SK-N-SH treated with all-trans-retinoic acid at 6 μM for 48 hours (cell line): ENCODE measurements around the gene OGN.

Source experiments
- ATAC-seq: fragments of 200-7000 bp; cut with Tn5 transposase; 3 replicates; pipeline ENCODE4 v1.9.1; 2020; ENCODE audit warnings: mild to moderate bottlenecking, moderate library complexity
- ARNTL ChIP-seq: fragments of 450-650 bp; formaldehyde crosslinking; IDR thresholded peaks from 2 replicates; pipeline ENCODE4 v1.5.0; 2020; ENCODE audit warnings: low read depth, mild to moderate bottlenecking, moderate library complexity, borderline replicate concordance
- BACH2 ChIP-seq: fragments of 250-450 bp; sonication (Bioruptor Pico); IDR thresholded peaks from 2 replicates; pipeline ENCODE4 v1.9.0; 2021; ENCODE audit warnings: mild to moderate bottlenecking, borderline replicate concordance
- CSDC2 ChIP-seq: fragments of 250-450 bp; sonication (Bioruptor Pico); IDR thresholded peaks from 2 replicates; pipeline ENCODE4 v1.5.0; 2020; ENCODE audit warnings: mild to moderate bottlenecking, moderate library complexity
- ESRRG ChIP-seq: fragments of 250-450 bp; sonication (Bioruptor Pico); IDR thresholded peaks from 2 replicates; pipeline ENCODE4 v1.6.1; 2021; ENCODE audit warnings: mild to moderate bottlenecking
- GLIS3 ChIP-seq: fragments of 250-450 bp; sonication (Bioruptor Pico); IDR thresholded peaks from 2 replicates; pipeline ENCODE4 v1.5.0; 2020; ENCODE audit warnings: mild to moderate bottlenecking, moderate library complexity
- ISL1 ChIP-seq: fragments of 250-450 bp; sonication (Bioruptor Pico); IDR thresholded peaks from 2 replicates; pipeline ENCODE4 v2.1.2; 2022; ENCODE audit warnings: mild to moderate bottlenecking, moderate library complexity
- OSR1 ChIP-seq: fragments of 250-450 bp; sonication (Bioruptor Pico); IDR thresholded peaks from 2 replicates; pipeline ENCODE4 v1.8.0; 2022; ENCODE audit warnings: moderate library complexity, mild to moderate bottlenecking, inconsistent platforms
- PPARA ChIP-seq: fragments of 250-450 bp; sonication (Bioruptor Pico); IDR thresholded peaks from 2 replicates; pipeline ENCODE4 v1.5.0; 2020; ENCODE audit warnings: mild to moderate bottlenecking, borderline replicate concordance
- RARB ChIP-seq: fragments of 250-450 bp; sonication (Bioruptor Pico); IDR thresholded peaks from 2 replicates; pipeline ENCODE4 v1.8.0; 2021; ENCODE audit warnings: mild to moderate bottlenecking, moderate library complexity
- SNAI2 ChIP-seq: fragments of 250-450 bp; sonication (Bioruptor Pico); IDR thresholded peaks from 2 replicates; pipeline ENCODE4 v1.5.0; 2020; ENCODE audit warnings: mild to moderate bottlenecking, moderate library complexity
- TCF4 ChIP-seq: fragments of 250-450 bp; sonication (Bioruptor Pico); IDR thresholded peaks from 2 replicates; pipeline ENCODE4 v1.8.0; 2021; ENCODE audit warnings: mild to moderate bottlenecking, moderate library complexity, borderline replicate concordance
- TOX ChIP-seq: fragments of 250-450 bp; sonication (Bioruptor Pico); IDR thresholded peaks from 2 replicates; pipeline ENCODE4 v1.8.0; 2021; ENCODE audit warnings: mild to moderate bottlenecking, moderate library complexity, borderline replicate concordance
- ZC3H10 ChIP-seq: fragments of 250-450 bp; sonication (Bioruptor Pico); IDR thresholded peaks from 2 replicates; pipeline ENCODE4 v1.5.1; 2021; ENCODE audit warnings: mild to moderate bottlenecking, moderate library complexity
- ZFP3 ChIP-seq: fragments of 250-450 bp; sonication (Bioruptor Pico); IDR thresholded peaks from 2 replicates; pipeline ENCODE4 v1.5.0; 2020; ENCODE audit warnings: mild to moderate bottlenecking, moderate library complexity
- ZFP30 ChIP-seq: fragments of 450-650 bp; formaldehyde crosslinking; IDR thresholded peaks from 2 replicates; pipeline ENCODE4 v1.5.0; 2022; ENCODE audit warnings: mild to moderate bottlenecking, moderate library complexity
- ZNF565 ChIP-seq: fragments of 450-650 bp; formaldehyde crosslinking; conservative IDR thresholded peaks from 2 replicates; pipeline ENCODE4 v1.5.0; 2020; ENCODE audit warnings: low read depth, mild to moderate bottlenecking, moderate library complexity
- ZNF70 ChIP-seq: fragments of 450-650 bp; formaldehyde crosslinking; IDR thresholded peaks from 2 replicates; pipeline ENCODE4 v1.5.0; 2020; ENCODE audit warnings: mild to moderate bottlenecking, moderate library complexity
- TF ChIP-seq, protein P1 (sequence below): fragments of 250-450 bp; sonication (Bioruptor Pico); IDR thresholded peaks from 2 replicates; pipeline ENCODE4 v1.5.0; 2020; ENCODE audit warnings: mild to moderate bottlenecking, moderate library complexity
- TF ChIP-seq, protein P2 (sequence below): fragments of 250-450 bp; sonication (Bioruptor Pico); IDR thresholded peaks from 2 replicates; pipeline ENCODE4 v1.8.0; 2021; ENCODE audit warnings: low read depth, mild to moderate bottlenecking, moderate library complexity, borderline replicate concordance
- TF ChIP-seq, protein P3 (sequence below): fragments of 250-450 bp; sonication (Bioruptor Pico); IDR thresholded peaks from 2 replicates; pipeline ENCODE4 v1.5.1; 2021; ENCODE audit warnings: mild to moderate bottlenecking, moderate library complexity
- TF ChIP-seq, protein P4 (sequence below): fragments of 250-450 bp; sonication (Bioruptor Pico); IDR thresholded peaks from 2 replicates; pipeline ENCODE4 v1.5.1; 2020; ENCODE audit warnings: low read depth, mild to moderate bottlenecking, moderate library complexity
- TF ChIP-seq, protein P5 (sequence below): fragments of 250-450 bp; sonication (Bioruptor Pico); IDR thresholded peaks from 2 replicates; pipeline ENCODE4 v1.8.0; 2020; ENCODE audit warnings: mild to moderate bottlenecking, moderate library complexity, borderline replicate concordance

Gene OGN

DNA sequence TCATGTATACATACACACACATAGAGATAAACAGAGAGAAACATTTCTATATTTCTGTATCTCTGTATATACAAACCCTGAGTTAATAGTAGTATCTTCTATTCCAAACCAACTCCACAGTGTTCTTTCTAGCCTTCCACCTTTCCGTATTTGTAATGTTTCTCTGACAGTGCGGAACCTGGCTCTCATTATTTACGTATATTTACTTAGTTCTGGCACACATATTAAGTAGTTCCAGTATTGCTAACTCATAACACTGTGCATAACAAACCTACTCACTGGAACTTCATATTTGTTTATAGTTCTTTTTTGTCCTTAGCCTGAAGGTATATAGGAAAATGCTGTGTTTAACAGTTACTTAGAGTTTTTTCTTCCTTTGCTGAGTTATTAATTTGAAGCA, 6.5 kb downstream of the OGN start:
- ATAC-seq = no peak
- TF ChIP-seq SNAI2 (CRISPR knock-in tag) (no peak), ZC3H10 (no peak), ZNF565 (no peak), ZNF70 (CRISPR knock-in tag) (no peak), CSDC2 (no peak), ZFP3 (CRISPR knock-in tag) (no peak), BACH2 (no peak), ZFP30 (CRISPR knock-in tag) (no peak), ESRRG (no peak), ISL1 (CRISPR knock-in tag) (no peak), PPARA (CRISPR knock-in tag) (no peak)
- TF ChIP-seq, protein P1, sequence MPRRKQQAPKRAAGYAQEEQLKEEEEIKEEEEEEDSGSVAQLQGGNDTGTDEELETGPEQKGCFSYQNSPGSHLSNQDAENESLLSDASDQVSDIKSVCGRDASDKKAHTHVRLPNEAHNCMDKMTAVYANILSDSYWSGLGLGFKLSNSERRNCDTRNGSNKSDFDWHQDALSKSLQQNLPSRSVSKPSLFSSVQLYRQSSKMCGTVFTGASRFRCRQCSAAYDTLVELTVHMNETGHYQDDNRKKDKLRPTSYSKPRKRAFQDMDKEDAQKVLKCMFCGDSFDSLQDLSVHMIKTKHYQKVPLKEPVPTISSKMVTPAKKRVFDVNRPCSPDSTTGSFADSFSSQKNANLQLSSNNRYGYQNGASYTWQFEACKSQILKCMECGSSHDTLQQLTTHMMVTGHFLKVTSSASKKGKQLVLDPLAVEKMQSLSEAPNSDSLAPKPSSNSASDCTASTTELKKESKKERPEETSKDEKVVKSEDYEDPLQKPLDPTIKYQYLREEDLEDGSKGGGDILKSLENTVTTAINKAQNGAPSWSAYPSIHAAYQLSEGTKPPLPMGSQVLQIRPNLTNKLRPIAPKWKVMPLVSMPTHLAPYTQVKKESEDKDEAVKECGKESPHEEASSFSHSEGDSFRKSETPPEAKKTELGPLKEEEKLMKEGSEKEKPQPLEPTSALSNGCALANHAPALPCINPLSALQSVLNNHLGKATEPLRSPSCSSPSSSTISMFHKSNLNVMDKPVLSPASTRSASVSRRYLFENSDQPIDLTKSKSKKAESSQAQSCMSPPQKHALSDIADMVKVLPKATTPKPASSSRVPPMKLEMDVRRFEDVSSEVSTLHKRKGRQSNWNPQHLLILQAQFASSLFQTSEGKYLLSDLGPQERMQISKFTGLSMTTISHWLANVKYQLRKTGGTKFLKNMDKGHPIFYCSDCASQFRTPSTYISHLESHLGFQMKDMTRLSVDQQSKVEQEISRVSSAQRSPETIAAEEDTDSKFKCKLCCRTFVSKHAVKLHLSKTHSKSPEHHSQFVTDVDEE (CRISPR knock-in tag) = no peak
- TF ChIP-seq, protein P2, sequence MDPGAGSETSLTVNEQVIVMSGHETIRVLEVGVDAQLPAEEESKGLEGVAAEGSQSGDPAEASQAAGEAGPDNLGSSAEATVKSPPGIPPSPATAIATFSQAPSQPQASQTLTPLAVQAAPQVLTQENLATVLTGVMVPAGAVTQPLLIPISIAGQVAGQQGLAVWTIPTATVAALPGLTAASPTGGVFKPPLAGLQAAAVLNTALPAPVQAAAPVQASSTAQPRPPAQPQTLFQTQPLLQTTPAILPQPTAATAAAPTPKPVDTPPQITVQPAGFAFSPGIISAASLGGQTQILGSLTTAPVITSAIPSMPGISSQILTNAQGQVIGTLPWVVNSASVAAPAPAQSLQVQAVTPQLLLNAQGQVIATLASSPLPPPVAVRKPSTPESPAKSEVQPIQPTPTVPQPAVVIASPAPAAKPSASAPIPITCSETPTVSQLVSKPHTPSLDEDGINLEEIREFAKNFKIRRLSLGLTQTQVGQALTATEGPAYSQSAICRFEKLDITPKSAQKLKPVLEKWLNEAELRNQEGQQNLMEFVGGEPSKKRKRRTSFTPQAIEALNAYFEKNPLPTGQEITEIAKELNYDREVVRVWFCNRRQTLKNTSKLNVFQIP (CRISPR knock-in tag) = no peak
- TF ChIP-seq, protein P3, sequence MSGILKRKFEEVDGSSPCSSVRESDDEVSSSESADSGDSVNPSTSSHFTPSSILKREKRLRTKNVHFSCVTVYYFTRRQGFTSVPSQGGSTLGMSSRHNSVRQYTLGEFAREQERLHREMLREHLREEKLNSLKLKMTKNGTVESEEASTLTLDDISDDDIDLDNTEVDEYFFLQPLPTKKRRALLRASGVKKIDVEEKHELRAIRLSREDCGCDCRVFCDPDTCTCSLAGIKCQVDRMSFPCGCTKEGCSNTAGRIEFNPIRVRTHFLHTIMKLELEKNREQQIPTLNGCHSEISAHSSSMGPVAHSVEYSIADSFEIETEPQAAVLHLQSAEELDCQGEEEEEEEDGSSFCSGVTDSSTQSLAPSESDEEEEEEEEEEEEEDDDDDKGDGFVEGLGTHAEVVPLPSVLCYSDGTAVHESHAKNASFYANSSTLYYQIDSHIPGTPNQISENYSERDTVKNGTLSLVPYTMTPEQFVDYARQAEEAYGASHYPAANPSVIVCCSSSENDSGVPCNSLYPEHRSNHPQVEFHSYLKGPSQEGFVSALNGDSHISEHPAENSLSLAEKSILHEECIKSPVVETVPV (CRISPR knock-in tag) = no peak

DNA sequence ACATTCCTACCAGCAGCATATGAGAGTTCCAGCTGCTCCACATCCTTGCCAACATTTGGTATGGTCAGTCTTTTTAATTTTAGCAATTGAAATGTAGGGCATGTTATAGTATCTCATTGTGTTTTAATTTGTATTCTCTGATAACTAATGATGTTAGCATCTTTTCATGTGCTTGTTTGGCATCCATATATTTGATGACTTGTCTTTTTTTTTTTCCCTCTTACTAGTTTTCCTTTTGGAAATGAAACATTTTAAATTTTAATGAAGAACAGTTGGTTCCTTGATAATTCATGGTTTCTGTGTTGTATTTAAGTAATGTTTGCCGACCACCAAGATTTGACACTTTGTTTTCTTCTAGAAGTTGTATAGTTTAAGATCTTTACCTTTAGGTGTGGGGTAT, 8.8 kb downstream of the OGN start:
- TF ChIP-seq, protein P4, sequence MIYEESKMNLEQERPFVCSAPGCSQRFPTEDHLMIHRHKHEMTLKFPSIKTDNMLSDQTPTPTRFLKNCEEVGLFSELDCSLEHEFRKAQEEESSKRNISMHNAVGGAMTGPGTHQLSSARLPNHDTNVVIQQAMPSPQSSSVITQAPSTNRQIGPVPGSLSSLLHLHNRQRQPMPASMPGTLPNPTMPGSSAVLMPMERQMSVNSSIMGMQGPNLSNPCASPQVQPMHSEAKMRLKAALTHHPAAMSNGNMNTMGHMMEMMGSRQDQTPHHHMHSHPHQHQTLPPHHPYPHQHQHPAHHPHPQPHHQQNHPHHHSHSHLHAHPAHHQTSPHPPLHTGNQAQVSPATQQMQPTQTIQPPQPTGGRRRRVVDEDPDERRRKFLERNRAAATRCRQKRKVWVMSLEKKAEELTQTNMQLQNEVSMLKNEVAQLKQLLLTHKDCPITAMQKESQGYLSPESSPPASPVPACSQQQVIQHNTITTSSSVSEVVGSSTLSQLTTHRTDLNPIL (CRISPR knock-in tag) = no peak
- TF ChIP-seq ARNTL (no peak), RARB (no peak), ISL1 (CRISPR knock-in tag) (no peak), ZNF565 (no peak), SNAI2 (CRISPR knock-in tag) (no peak), CSDC2 (no peak), ESRRG (no peak), TCF4 (no peak), ZC3H10 (no peak), GLIS3 (no peak), ZNF70 (CRISPR knock-in tag) (no peak), OSR1 (CRISPR knock-in tag) (no peak), TOX (CRISPR knock-in tag) (no peak), ZFP3 (CRISPR knock-in tag) (no peak), ZFP30 (CRISPR knock-in tag) (no peak)
- TF ChIP-seq, protein P3 (CRISPR knock-in tag) = no peak
- TF ChIP-seq, protein P5, sequence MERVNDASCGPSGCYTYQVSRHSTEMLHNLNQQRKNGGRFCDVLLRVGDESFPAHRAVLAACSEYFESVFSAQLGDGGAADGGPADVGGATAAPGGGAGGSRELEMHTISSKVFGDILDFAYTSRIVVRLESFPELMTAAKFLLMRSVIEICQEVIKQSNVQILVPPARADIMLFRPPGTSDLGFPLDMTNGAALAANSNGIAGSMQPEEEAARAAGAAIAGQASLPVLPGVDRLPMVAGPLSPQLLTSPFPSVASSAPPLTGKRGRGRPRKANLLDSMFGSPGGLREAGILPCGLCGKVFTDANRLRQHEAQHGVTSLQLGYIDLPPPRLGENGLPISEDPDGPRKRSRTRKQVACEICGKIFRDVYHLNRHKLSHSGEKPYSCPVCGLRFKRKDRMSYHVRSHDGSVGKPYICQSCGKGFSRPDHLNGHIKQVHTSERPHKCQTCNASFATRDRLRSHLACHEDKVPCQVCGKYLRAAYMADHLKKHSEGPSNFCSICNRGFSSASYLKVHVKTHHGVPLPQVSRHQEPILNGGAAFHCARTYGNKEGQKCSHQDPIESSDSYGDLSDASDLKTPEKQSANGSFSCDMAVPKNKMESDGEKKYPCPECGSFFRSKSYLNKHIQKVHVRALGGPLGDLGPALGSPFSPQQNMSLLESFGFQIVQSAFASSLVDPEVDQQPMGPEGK (CRISPR knock-in tag) = no peak
- TF ChIP-seq, protein P2 (CRISPR knock-in tag) = no peak
- no peak for ATAC-seq
